ENCODE data around the gene SLC27A2. TPM values are rescaled to one million over a fixed set of nuclear protein-coding genes. Genes with fewer than 3 reads are reported as not detected.

Gene SLC27A2
- total RNA-seq, 1 experiment from 2014 or later: 7.0 TPM

DNA sequence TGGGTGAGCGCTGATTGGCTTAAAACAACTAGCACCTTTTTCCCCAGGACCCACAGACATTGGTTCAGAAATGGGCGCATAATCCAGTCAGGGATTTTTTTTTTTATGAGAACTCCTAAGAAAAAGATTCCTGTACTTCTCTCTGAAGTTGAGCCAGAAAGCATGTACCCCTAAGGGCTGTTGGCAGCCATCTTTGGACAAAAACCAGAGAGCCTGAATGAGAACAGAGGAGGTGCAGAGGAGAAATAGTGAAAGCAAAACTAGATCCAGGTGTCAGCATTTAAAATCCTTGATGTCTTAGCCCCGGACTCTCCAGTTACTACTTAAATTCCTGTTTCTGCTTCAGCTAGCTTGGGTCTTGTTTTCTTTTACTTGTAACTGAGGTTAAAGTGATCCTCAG is 1.9 kb upstream of the SLC27A2 start:
- peaks cover 22% of the 10 kb centered on the region; the same call in 1 of the 2 replicates for H3K27me3 ChIP-seq (ENCODE audit: insufficient read depth, low read length)
- no peak overlapping the region for H2BK15ac ChIP-seq (ENCODE audit: low read depth, low read length)
- H3K4ac ChIP-seq (ENCODE audit: low read depth, low read length): no peak overlapping the region
- Mint-ChIP-seq H3K27me3 (ENCODE audit: low read depth) (peaks cover 51% of the 10 kb centered on the region), H3K36me3 (ENCODE audit: insufficient read depth in 1 of 3, low read depth in 3 of 3) (no peaks in the 10 kb centered on the region), H3K27ac (no peak overlapping the region), H3K4me3 (no peak overlapping the region; a peak in 1 of 5 replicates), H3K4me1 (peaks cover 16 to 20% of the 10 kb centered on the region in 2 experiments), H3K9me3 (no peaks in the 10 kb centered on the region; a peak in 2 of 5 replicates)
- no peaks in the 10 kb centered on the region for H3K9me3 ChIP-seq (ENCODE audit: control insufficient read depth, low read depth, low read length)
- no peak overlapping the region for H3K9ac ChIP-seq (ENCODE audit: extremely low read depth, insufficient read length, low read length)
- H2BK20ac ChIP-seq (ENCODE audit: low read depth, low read length, poor library complexity, severe bottlenecking): no peak overlapping the region
- no CpG with 5 or more reads among the region's 3 CpGs for WGBS (ENCODE audit: extremely low coverage, insufficient read length, low lambda C conversion rate)
- no peak overlapping the region for H3K56ac ChIP-seq (ENCODE audit: insufficient read length, low read depth, low read length)
- peaks cover 13% of the 10 kb centered on the region for H3K23me2 ChIP-seq (ENCODE audit: insufficient read length, low read depth, low read length, poor library complexity, severe bottlenecking)
- H3K4me1 ChIP-seq (ENCODE audit: insufficient read depth, low read length): no peaks in the 10 kb centered on the region
- H2BK5ac ChIP-seq (ENCODE audit: insufficient read length, low read length): no peak overlapping the region
- H2AFZ ChIP-seq (ENCODE audit: low read length): no peak overlapping the region
- DNase-seq: no peak
- no peaks in the 10 kb centered on the region for H3K79me1 ChIP-seq (ENCODE audit: insufficient read depth, low read depth, low read length, poor library complexity, severe bottlenecking)
- no peak overlapping the region for H3K14ac ChIP-seq (ENCODE audit: insufficient read depth, low read length)
- no peaks in the 10 kb centered on the region; the same call in 1 of the 2 replicates for H3K79me2 ChIP-seq (ENCODE audit: insufficient read depth, low read length)
- no peak overlapping the region for H2BK120ac ChIP-seq (ENCODE audit: low read depth, low read length, poor library complexity, severe bottlenecking)
- no peak overlapping the region for H3K23ac ChIP-seq (ENCODE audit: insufficient read length, low read depth, low read length)
- no peak overlapping the region for H2BK12ac ChIP-seq (ENCODE audit: insufficient read length, low read depth, low read length)
- H3T11ph ChIP-seq (ENCODE audit: low read length): no peak overlapping the region
- H3K27ac ChIP-seq (ENCODE audit: insufficient read length, low read depth, low read length): no peak overlapping the region
- no peak overlapping the region for H4K91ac ChIP-seq (ENCODE audit: insufficient read length, low read depth, low read length)
- H4K20me1 ChIP-seq (ENCODE audit: control insufficient read depth, insufficient read depth, insufficient read length): no peaks in the 10 kb centered on the region
- no peak overlapping the region for H3K18ac ChIP-seq (ENCODE audit: insufficient read length, low read depth, low read length)
- no peak overlapping the region for H2AK5ac ChIP-seq (ENCODE audit: insufficient read length, low read length)
- no peak overlapping the region for H4K5ac ChIP-seq (ENCODE audit: insufficient read length, low read depth, low read length)
- TF ChIP-seq CTCF (conservative IDR thresholded peaks at IDR 0.05): no peak
- H3K4me2 ChIP-seq (ENCODE audit: insufficient read depth, insufficient read length, low read length): no peak overlapping the region
- H4K8ac ChIP-seq (replicated peaks; ENCODE audit: insufficient read length, low read depth, low read length): no peak overlapping the region

All from H9 (cell line).